GM12892 (cell line): ENCODE measurements around the gene IBTK.

Experiments
- POLR2A ChIP-seq: IDR thresholded peaks from 2 replicates; pipeline ENCODE4 v1.6.1; 2011; ENCODE audit warnings: low read depth, low read length, control low read depth
- POLR2AphosphoS5 ChIP-seq: IDR thresholded peaks from 2 replicates; pipeline ENCODE4 v1.6.1; 2011; ENCODE audit warnings: low read depth, low read length, control low read depth

DNA sequence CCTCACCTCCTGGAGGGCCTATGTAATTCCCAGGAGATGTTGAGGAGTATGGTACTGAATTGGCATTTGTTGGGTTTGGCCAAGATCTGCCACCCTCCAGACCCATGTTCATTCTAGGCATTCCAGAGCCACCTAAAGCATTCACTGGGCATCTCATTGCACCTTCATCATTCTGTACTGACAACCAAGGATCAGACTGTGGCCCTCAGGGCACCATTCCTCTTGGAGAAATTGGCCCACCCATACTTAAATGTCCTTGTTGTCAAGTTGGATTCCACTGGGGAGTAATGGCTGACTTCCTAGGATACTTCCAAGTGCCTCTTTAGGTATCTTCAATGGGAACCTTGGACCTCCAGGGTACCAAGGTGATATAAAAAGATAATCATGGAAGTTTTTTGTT is 16.8 kb upstream of the IBTK start:
- TF ChIP-seq POLR2AphosphoS5 (no peak), POLR2A (no peak)
